ENCODE results near the gene COL19A1. TPM values are rescaled to one million over a fixed set of nuclear protein-coding genes. Genes with fewer than 3 reads are reported as not detected.

Gene COL19A1
- total and polyA plus RNA-seq, 2 experiments from 2014 or later: not detected

- Histone ChIP-seq H3K4me1 (ENCODE audit: insufficient read depth) (peaks cover 9% of the 10 kb centered on the region; the same call in 1 of the 2 replicates), H3K27ac (ENCODE audit: low read depth) (no peak overlapping the region), H3K27me3 (ENCODE audit: insufficient read depth) (no peaks in the 10 kb centered on the region), H3K79me2 (replicated peaks; ENCODE audit: insufficient read depth) (no peaks in the 10 kb centered on the region), H3K9me2 (ENCODE audit: insufficient read depth) (no peaks in the 10 kb centered on the region), H4K20me1 (replicated peaks; ENCODE audit: insufficient read depth) (no peaks in the 10 kb centered on the region), H3K4me3 (no peak overlapping the region), H2AFZ (no peak overlapping the region; the same call in 1 of the 2 replicates), H3K4me2 (no peak overlapping the region), H3K36me3 (ENCODE audit: insufficient read depth) (no peaks in the 10 kb centered on the region), H3F3A (replicated peaks; ENCODE audit: low read depth) (no peaks in the 10 kb centered on the region)
- TF ChIP-seq CTCF (conservative IDR thresholded peaks at IDR 0.05; ENCODE audit: low read depth in 2 of 2) (peak; percentile 68 to 93), REST (IDR thresholded peaks at IDR 0.05; ENCODE audit: unreplicated experiment) (no peak), EZH2 (IDR thresholded peaks at IDR 0.05; ENCODE audit: low read depth, unreplicated experiment) (no peak)
- Mint-ChIP-seq H3K27ac (no peak overlapping the region), H3K36me3 (ENCODE audit: low read depth) (no peaks in the 10 kb centered on the region), H3K27me3 (ENCODE audit: insufficient read depth, low read depth, poor library complexity) (peaks cover 2% of the 10 kb centered on the region), H3K9me3 (no peaks in the 10 kb centered on the region), H3K4me3 (no peak overlapping the region), H3K4me1 (peaks cover 11% of the 10 kb centered on the region; the same call in 2 of the 3 replicates)
- peak; percentile 47 for DNase-seq (ENCODE audit: low spot score)
- ATAC-seq: peak; percentile 54; the same call in 2 of the 3 replicates
Measured at GRCh38 chr6:70103798-70104197, 237.4 kb downstream of the COL19A1 start.

GRCh38 chr6:70107852-70108629, 241.7 kb downstream of the COL19A1 start:
- H3K36me3 Mint-ChIP-seq (ENCODE audit: low read depth): no peaks in the 10 kb centered on the region
- H3K27ac Mint-ChIP-seq: no peak overlapping the region
- Histone ChIP-seq H3K4me1 (ENCODE audit: insufficient read depth) (peaks cover 9% of the 10 kb centered on the region; the same call in 1 of the 2 replicates), H3K36me3 (ENCODE audit: insufficient read depth) (no peaks in the 10 kb centered on the region), H3K4me3 (no peak overlapping the region), H3K27ac (ENCODE audit: low read depth) (0 out of 2 replicates have a peak overlapping the region, but pooled peaks have one; percentile 2), H3K27me3 (ENCODE audit: insufficient read depth) (no peaks in the 10 kb centered on the region), H3K79me2 (replicated peaks; ENCODE audit: insufficient read depth) (no peaks in the 10 kb centered on the region), H3F3A (replicated peaks; ENCODE audit: low read depth) (no peaks in the 10 kb centered on the region), H3K9me2 (ENCODE audit: insufficient read depth) (no peaks in the 10 kb centered on the region), H3K4me2 (no peak overlapping the region; the same call in 1 of the 2 replicates), H2AFZ (no peak overlapping the region), H4K20me1 (replicated peaks; ENCODE audit: insufficient read depth) (no peaks in the 10 kb centered on the region)
- no peaks in the 10 kb centered on the region for H3K27me3 Mint-ChIP-seq (ENCODE audit: insufficient read depth, low read depth, poor library complexity)
- peaks cover 11% of the 10 kb centered on the region; the same call in 2 of the 3 replicates for H3K4me1 Mint-ChIP-seq
- no peak overlapping the region for H3K4me3 Mint-ChIP-seq
- ATAC-seq (no peak), DNase-seq (ENCODE audit: low spot score) (peak; percentile 57)
- H3K9me3 Mint-ChIP-seq: no peaks in the 10 kb centered on the region
- TF ChIP-seq STAT1 (IDR thresholded peaks at IDR 0.05; ENCODE audit: unreplicated experiment) (no peak), POLR2AphosphoS5 (IDR thresholded peaks at IDR 0.05; ENCODE audit: low read depth) (no peak), ETS1 (IDR thresholded peaks at IDR 0.05) (no peak), CREB1 (CRISPR knock-in tag; IDR thresholded peaks at IDR 0.05; ENCODE audit: low read depth) (no peak), CTCF (conservative IDR thresholded peaks at IDR 0.05; ENCODE audit: low read depth in 2 of 2) (peak; percentile 60 to 87), EZH2 (IDR thresholded peaks at IDR 0.05; ENCODE audit: low read depth, unreplicated experiment) (no peak)

Data from GM23338 (cell line).